ENCODE data around the gene PLA2G6. TPM values are rescaled to one million over a fixed set of nuclear protein-coding genes. Genes with fewer than 3 reads are reported as not detected.

PLA2G6 gene
- total and polyA plus RNA-seq, 2 of the 13 experiments (the other 11 are each of a cell fraction or from before 2014, with no cell fraction given): 4.8 to 11.5 TPM

- TF ChIP-seq ZNF318 (CRISPR knock-in tag; IDR thresholded peaks at IDR 0.05): no peak
- 0 out of 2 replicates have a peak, but pooled peaks have one; percentile 26 for TF ChIP-seq ZNF253 (CRISPR knock-in tag; IDR thresholded peaks at IDR 0.05; ENCODE audit: borderline replicate concordance)
- 0 out of 2 replicates have a peak, but pooled peaks have one; percentile 29 for TF ChIP-seq SSRP1 (CRISPR knock-in tag; IDR thresholded peaks at IDR 0.05)
- peak; percentile 62 for TF ChIP-seq ZNF687 (CRISPR knock-in tag; IDR thresholded peaks at IDR 0.05)
- no peak for TF ChIP-seq ELK4 (CRISPR knock-in tag; IDR thresholded peaks at IDR 0.05; ENCODE audit: borderline replicate concordance)
- 0 out of 2 replicates have a peak, but pooled peaks have one; percentile 9 for TF ChIP-seq HOXA3 (CRISPR knock-in tag; IDR thresholded peaks at IDR 0.05)
- TF ChIP-seq ZNF354B (CRISPR knock-in tag; IDR thresholded peaks at IDR 0.05): no peak
- TF ChIP-seq ZNF781 (CRISPR knock-in tag; IDR thresholded peaks at IDR 0.05; ENCODE audit: borderline replicate concordance, not compliant biosample characterization): no peak
- TF ChIP-seq SPEN (CRISPR knock-in tag; IDR thresholded peaks at IDR 0.05; ENCODE audit: low read depth): 0 out of 2 replicates have a peak, but pooled peaks have one; percentile 22
Observed at GRCh38 chr22:38111925-38112355, 69.7 kb downstream of the PLA2G6 start (continued).
